ENCODE results near the gene EPHB2.
A peak's percentile ranks its signal among the peaks of the same experiment; 100 is the strongest.

Gene EPHB2

DNA sequence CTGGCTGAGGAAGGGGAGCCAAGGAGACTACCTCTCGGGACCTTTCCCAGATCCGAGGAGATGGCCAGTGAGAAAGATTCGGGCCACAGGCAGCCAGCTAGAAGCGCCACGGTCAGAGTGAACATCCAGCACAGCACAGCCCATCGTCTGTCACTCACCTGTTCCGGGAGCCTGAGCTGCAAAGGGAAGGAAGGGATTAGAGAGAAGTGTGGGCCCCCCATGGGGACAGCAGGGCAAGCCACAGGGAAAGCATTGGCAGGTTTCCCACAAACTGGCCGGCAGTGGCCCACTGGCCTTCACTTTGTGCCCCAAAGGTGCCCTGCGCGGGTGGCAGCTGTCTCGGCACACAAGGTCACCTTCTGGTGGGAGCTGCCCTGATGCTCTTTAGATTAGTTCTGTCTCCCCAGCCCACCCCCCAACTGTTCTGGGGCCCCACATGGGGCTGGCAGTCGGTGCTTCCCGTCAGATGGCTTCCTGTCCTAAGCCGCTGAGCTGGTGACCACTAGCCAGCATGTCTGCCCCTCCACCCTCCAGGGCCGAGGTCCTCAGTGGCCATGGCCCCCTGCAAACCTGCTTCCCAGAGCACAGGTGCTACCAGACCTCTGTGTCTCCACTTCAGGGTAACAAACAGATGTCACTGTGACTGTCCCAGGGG, 205.3 kb downstream of the EPHB2 start:
- Histone ChIP-seq H3K18ac (ENCODE audit: low read length) (peak overlapping the region; percentile 59), H3K14ac (ENCODE audit: low read length) (no peak overlapping the region), H4K8ac (ENCODE audit: low read depth, low read length) (no peak overlapping the region), H3K36me3 (replicated peaks in 1 of 2; ENCODE audit: control insufficient read depth in 2 of 2, insufficient read depth in 2 of 2, low read length in 2 of 2) (peaks cover 14 to 27% of the 10 kb centered on the region in 2 donors), H3K23ac (ENCODE audit: low read depth, low read length, poor library complexity) (no peak overlapping the region), H3K4me3 (ENCODE audit: low read length in 2 of 2) (no peak overlapping the region), H2AFZ (ENCODE audit: low read length) (no peak overlapping the region), H4K91ac (ENCODE audit: low read depth, low read length, poor library complexity) (no peak overlapping the region), H3K4me1 (ENCODE audit: control insufficient read depth in 2 of 2, insufficient read depth in 1 of 2, low read depth in 1 of 2, low read length in 2 of 2) (peaks cover 0 to 3% of the 10 kb centered on the region in 2 donors), H2BK120ac (ENCODE audit: low read depth, low read length) (no peak overlapping the region), H2AK5ac (ENCODE audit: low read depth, low read length) (peak overlapping the region; percentile 17), H2BK5ac (ENCODE audit: low read length) (no peak overlapping the region), H3K4ac (ENCODE audit: low read length) (no peak overlapping the region), H2BK15ac (ENCODE audit: low read length) (no peak overlapping the region), H3K9me3 (replicated peaks in 1 of 2; ENCODE audit: control insufficient read depth in 2 of 2, insufficient read depth in 1 of 2, low read depth in 1 of 2, low read length in 2 of 2) (no peaks in the 10 kb centered on the region), H3K4me2 (ENCODE audit: insufficient read depth, low read length, poor library complexity, severe bottlenecking) (no peak overlapping the region), H3K27ac (replicated peaks; ENCODE audit: low read length) (no peak overlapping the region), H3K9ac (ENCODE audit: low read depth, low read length, poor library complexity) (peak overlapping the region; percentile 30), H3K27me3 (ENCODE audit: control insufficient read depth in 3 of 3, insufficient read depth in 3 of 3, low read depth in 1 of 3, low read length in 3 of 3) (no peaks in the 10 kb centered on the region), H2BK12ac (ENCODE audit: low read length) (no peak overlapping the region), H3K79me1 (ENCODE audit: low read depth, low read length) (no peaks in the 10 kb centered on the region)
- no CpG with 5 or more reads among the region's 15 CpGs for WGBS, 2 donors (ENCODE audit: extremely low coverage in 2 of 2, insufficient read length in 2 of 2, insufficient replicate concordance in 1 of 2)
- no peak for DNase-seq (ENCODE audit: low spot score)

DNA sequence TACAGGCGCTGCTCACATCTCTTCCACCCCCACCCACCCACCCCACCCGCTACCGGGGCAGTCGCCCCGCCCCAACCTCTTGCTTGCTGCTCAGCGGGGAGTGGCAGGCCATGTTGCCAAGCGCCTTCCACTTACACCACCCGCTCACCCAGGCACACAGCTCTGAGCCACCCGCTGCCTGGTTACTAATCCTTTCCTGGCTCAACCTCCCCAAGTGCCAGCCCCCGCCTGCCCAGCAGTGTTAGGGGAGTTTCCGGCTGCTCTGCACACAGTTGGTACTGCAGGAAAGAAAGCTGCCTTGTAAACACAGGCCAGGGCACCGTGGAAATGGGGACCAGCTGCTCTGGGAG, 205.8 kb downstream of the EPHB2 start:
- H2AK5ac ChIP-seq (ENCODE audit: low read depth, low read length), result peak overlapping the region; percentile 14
- no peaks in the 10 kb centered on the region for H3K9me3 ChIP-seq (replicated peaks in 1 of 2; ENCODE audit: control insufficient read depth in 2 of 2, insufficient read depth in 1 of 2, low read depth in 1 of 2, low read length in 2 of 2)
- H2BK5ac ChIP-seq (ENCODE audit: low read length), result peak overlapping the region; percentile 9
- H3K14ac ChIP-seq (ENCODE audit: low read length), result no peak overlapping the region
- no peak overlapping the region for H4K8ac ChIP-seq (ENCODE audit: low read depth, low read length)
- no peak for DNase-seq (ENCODE audit: low spot score)
- no peak overlapping the region for H3K27ac ChIP-seq (replicated peaks; ENCODE audit: low read length)
- H3K18ac ChIP-seq (ENCODE audit: low read length), result peak overlapping the region; percentile 39
- H3K4me3 ChIP-seq (ENCODE audit: low read length in 2 of 2), result no peak overlapping the region
- H2BK15ac ChIP-seq (ENCODE audit: low read length), result no peak overlapping the region
- H3K36me3 ChIP-seq (replicated peaks in 1 of 2; ENCODE audit: control insufficient read depth in 2 of 2, insufficient read depth in 2 of 2, low read length in 2 of 2), result peaks cover 10 to 22% of the 10 kb centered on the region in 2 donors
- no peak overlapping the region for H2BK120ac ChIP-seq (ENCODE audit: low read depth, low read length)
- WGBS, 2 donors (ENCODE audit: extremely low coverage in 2 of 2, insufficient read length in 2 of 2, insufficient replicate concordance in 1 of 2), result no CpG with 5 or more reads among the region's 12 CpGs
- no peaks in the 10 kb centered on the region for H3K79me1 ChIP-seq (ENCODE audit: low read depth, low read length)
- H2AFZ ChIP-seq (ENCODE audit: low read length), result no peak overlapping the region
- H3K4me2 ChIP-seq (ENCODE audit: insufficient read depth, low read length, poor library complexity, severe bottlenecking), result no peak overlapping the region
- no peak overlapping the region for H3K4ac ChIP-seq (ENCODE audit: low read length)
- no peak overlapping the region for H3K23ac ChIP-seq (ENCODE audit: low read depth, low read length, poor library complexity)
- no peak overlapping the region for H2BK12ac ChIP-seq (ENCODE audit: low read length)
- H3K27me3 ChIP-seq (ENCODE audit: control insufficient read depth in 3 of 3, insufficient read depth in 3 of 3, low read depth in 1 of 3, low read length in 3 of 3), result no peaks in the 10 kb centered on the region
- no peak overlapping the region for H3K9ac ChIP-seq (ENCODE audit: low read depth, low read length, poor library complexity)
- no peak overlapping the region for H4K91ac ChIP-seq (ENCODE audit: low read depth, low read length, poor library complexity)
- peaks cover 0 to 3% of the 10 kb centered on the region in 2 donors for H3K4me1 ChIP-seq (ENCODE audit: control insufficient read depth in 2 of 2, insufficient read depth in 1 of 2, low read depth in 1 of 2, low read length in 2 of 2)

DNA sequence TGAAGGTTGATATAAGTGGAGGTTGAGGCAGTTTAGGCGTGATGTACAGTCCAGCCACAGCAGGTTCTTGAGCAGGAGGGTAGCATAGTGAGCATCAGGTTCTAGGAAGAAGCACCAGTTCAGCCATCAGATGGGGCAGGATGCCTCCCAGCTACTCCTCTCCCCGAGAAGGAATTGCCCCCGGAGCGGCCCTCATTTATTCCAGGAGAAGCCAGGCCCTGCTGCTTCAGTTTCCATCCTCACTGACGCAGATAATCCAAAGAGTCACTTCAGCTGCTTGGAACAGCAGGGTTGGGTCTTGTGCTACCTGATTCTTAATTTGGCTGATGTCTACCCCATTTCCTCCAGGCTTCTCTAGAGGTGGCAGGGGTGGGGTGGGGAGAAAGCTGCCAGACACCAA, 207.3 kb downstream of the EPHB2 start:
- WGBS, 2 donors (ENCODE audit: extremely low coverage in 2 of 2, insufficient read length in 2 of 2, insufficient replicate concordance in 1 of 2), result no CpG with 5 or more reads among the region's 5 CpGs
- DNase-seq (ENCODE audit: low spot score), result no peak
- no peak overlapping the region for H3K27ac ChIP-seq (replicated peaks; ENCODE audit: low read length)

DNA sequence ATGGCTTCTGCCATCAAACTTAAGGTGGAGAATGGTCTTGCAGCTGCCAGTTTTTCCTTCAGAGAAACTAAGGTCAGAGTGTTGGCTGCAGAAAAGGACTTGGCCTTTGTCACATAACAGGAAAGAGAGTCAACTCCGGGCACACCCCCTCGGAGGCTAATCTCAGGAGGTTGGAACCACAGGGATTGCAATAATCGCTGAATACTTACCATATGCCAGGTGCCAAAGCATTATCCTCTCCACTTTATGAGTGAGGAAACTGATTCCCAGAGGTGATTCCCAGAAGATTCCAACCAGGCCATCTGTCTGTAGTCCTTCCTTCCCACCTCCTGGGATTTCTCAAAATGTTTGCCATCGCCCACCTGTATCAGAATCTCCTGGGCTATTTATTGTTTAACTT, 208.0 kb downstream of the EPHB2 start:
- H4K8ac ChIP-seq (ENCODE audit: low read depth, low read length), result no peak overlapping the region
- peaks cover 0 to 3% of the 10 kb centered on the region in 2 donors for H3K4me1 ChIP-seq (ENCODE audit: control insufficient read depth in 2 of 2, insufficient read depth in 1 of 2, low read depth in 1 of 2, low read length in 2 of 2)
- no peak overlapping the region for H3K14ac ChIP-seq (ENCODE audit: low read length)
- H3K18ac ChIP-seq (ENCODE audit: low read length), result no peak overlapping the region
- no peaks in the 10 kb centered on the region for H3K27me3 ChIP-seq (ENCODE audit: control insufficient read depth in 3 of 3, insufficient read depth in 3 of 3, low read depth in 1 of 3, low read length in 3 of 3)
- no peak overlapping the region for H3K9ac ChIP-seq (ENCODE audit: low read depth, low read length, poor library complexity)
- no CpG with 5 or more reads among the region's 4 CpGs for WGBS, 2 donors (ENCODE audit: extremely low coverage in 2 of 2, insufficient read length in 2 of 2, insufficient replicate concordance in 1 of 2)
- no peak overlapping the region for H2BK15ac ChIP-seq (ENCODE audit: low read length)
- no peak overlapping the region for H2BK120ac ChIP-seq (ENCODE audit: low read depth, low read length)
- H4K91ac ChIP-seq (ENCODE audit: low read depth, low read length, poor library complexity), result no peak overlapping the region
- no peak overlapping the region for H3K4me3 ChIP-seq (ENCODE audit: low read length in 2 of 2)
- no peak overlapping the region for H3K23ac ChIP-seq (ENCODE audit: low read depth, low read length, poor library complexity)
- H3K27ac ChIP-seq (replicated peaks; ENCODE audit: low read length), result no peak overlapping the region
- no peak overlapping the region for H2AFZ ChIP-seq (ENCODE audit: low read length)
- H2BK12ac ChIP-seq (ENCODE audit: low read length), result no peak overlapping the region
- DNase-seq (ENCODE audit: low spot score), result no peak
- no peak overlapping the region for H3K4me2 ChIP-seq (ENCODE audit: insufficient read depth, low read length, poor library complexity, severe bottlenecking)
- H3K79me1 ChIP-seq (ENCODE audit: low read depth, low read length), result no peaks in the 10 kb centered on the region
- H3K36me3 ChIP-seq (replicated peaks in 1 of 2; ENCODE audit: control insufficient read depth in 2 of 2, insufficient read depth in 2 of 2, low read length in 2 of 2), result peaks cover 0 to 3% of the 10 kb centered on the region in 2 donors
- no peak overlapping the region for H2BK5ac ChIP-seq (ENCODE audit: low read length)
- no peaks in the 10 kb centered on the region for H3K9me3 ChIP-seq (replicated peaks in 1 of 2; ENCODE audit: control insufficient read depth in 2 of 2, insufficient read depth in 1 of 2, low read depth in 1 of 2, low read length in 2 of 2)
- H2AK5ac ChIP-seq (ENCODE audit: low read depth, low read length), result no peak overlapping the region
- H3K4ac ChIP-seq (ENCODE audit: low read length), result no peak overlapping the region

More for the DNA sequence above, 207.3 kb downstream of the EPHB2 start:
- H2AFZ ChIP-seq (ENCODE audit: low read length), result no peak overlapping the region
- no peak overlapping the region for H2BK5ac ChIP-seq (ENCODE audit: low read length)
- H4K91ac ChIP-seq (ENCODE audit: low read depth, low read length, poor library complexity), result no peak overlapping the region
- H2BK15ac ChIP-seq (ENCODE audit: low read length), result no peak overlapping the region
- H3K4me1 ChIP-seq (ENCODE audit: control insufficient read depth in 2 of 2, insufficient read depth in 1 of 2, low read depth in 1 of 2, low read length in 2 of 2), result peaks cover 0 to 3% of the 10 kb centered on the region in 2 donors
- H3K4ac ChIP-seq (ENCODE audit: low read length), result no peak overlapping the region
- no peaks in the 10 kb centered on the region for H3K9me3 ChIP-seq (replicated peaks in 1 of 2; ENCODE audit: control insufficient read depth in 2 of 2, insufficient read depth in 1 of 2, low read depth in 1 of 2, low read length in 2 of 2)
- no peaks in the 10 kb centered on the region for H3K27me3 ChIP-seq (ENCODE audit: control insufficient read depth in 3 of 3, insufficient read depth in 3 of 3, low read depth in 1 of 3, low read length in 3 of 3)
- H3K18ac ChIP-seq (ENCODE audit: low read length), result no peak overlapping the region
- H3K9ac ChIP-seq (ENCODE audit: low read depth, low read length, poor library complexity), result no peak overlapping the region
- H4K8ac ChIP-seq (ENCODE audit: low read depth, low read length), result no peak overlapping the region
- H3K36me3 ChIP-seq (replicated peaks in 1 of 2; ENCODE audit: control insufficient read depth in 2 of 2, insufficient read depth in 2 of 2, low read length in 2 of 2), result peaks cover 0 to 8% of the 10 kb centered on the region in 2 donors
- no peak overlapping the region for H3K4me2 ChIP-seq (ENCODE audit: insufficient read depth, low read length, poor library complexity, severe bottlenecking)
- no peak overlapping the region for H3K23ac ChIP-seq (ENCODE audit: low read depth, low read length, poor library complexity)
- H2AK5ac ChIP-seq (ENCODE audit: low read depth, low read length), result no peak overlapping the region
- H3K14ac ChIP-seq (ENCODE audit: low read length), result no peak overlapping the region
- H3K4me3 ChIP-seq (ENCODE audit: low read length in 2 of 2), result no peak overlapping the region
- H2BK120ac ChIP-seq (ENCODE audit: low read depth, low read length), result no peak overlapping the region
- H2BK12ac ChIP-seq (ENCODE audit: low read length), result no peak overlapping the region
- H3K79me1 ChIP-seq (ENCODE audit: low read depth, low read length), result no peaks in the 10 kb centered on the region

Data from neuronal stem cell (in vitro differentiated cells).